Measurements from ENCODE around the gene LELP1. TPM values are rescaled to one million over a fixed set of nuclear protein-coding genes. Genes with fewer than 3 reads are reported as not detected.
"Not testable (repeated sequence)": the region's sequence is repeated elsewhere in the genome, so short reads cannot be mapped to it uniquely, and the experiment has no call there.

Gene LELP1
- total and polyA plus RNA-seq, 2 donors = not detected

GRCh38 chr1:153213519-153213918 lies 10.3 kb downstream of the LELP1 start:
- no peak overlapping the region for H3K4me3 ChIP-seq (ENCODE audit: low read depth, low read length)
- no peaks in the 10 kb centered on the region for H3K36me3 ChIP-seq (ENCODE audit: insufficient read depth)
- no peak overlapping the region for H3K27ac ChIP-seq (ENCODE audit: low read depth)
- no peak for DNase-seq (ENCODE audit: extremely low spot score)
- WGBS = 94% methylated on average over 4 of the region's 4 CpGs
- no peaks in the 10 kb centered on the region for H3K4me1 ChIP-seq (ENCODE audit: insufficient read depth)

DNA sequence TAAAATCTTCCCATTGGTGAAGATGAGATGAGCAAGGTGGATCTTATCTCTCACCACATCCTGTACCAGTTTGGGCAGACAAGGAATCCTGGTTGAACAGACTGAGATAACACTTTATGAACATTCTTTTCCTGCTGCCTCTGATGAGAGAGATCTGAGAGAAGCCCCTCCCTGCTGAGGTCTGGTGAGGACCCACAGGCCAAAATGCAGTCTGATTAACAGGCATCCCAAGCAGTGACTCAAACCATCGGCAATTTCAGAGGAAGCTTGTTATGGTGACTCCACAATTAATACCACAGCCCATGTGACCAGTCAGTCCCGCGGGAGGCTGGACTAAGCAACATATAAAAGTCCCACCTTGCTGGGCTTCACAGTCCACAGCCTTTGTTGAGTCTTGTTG lies 14.0 kb downstream of the LELP1 start, which contains the start of gene PRR9:
TSS of gene PRR9 (plus strand) at position 373 of the 400 bp plus-strand sequence. CDS start 561 bp downstream, outside the sequence.
- Histone ChIP-seq H3K27ac (ENCODE audit: low read depth) (no peak within 1 kb of the TSS), H3K4me1 (ENCODE audit: insufficient read depth) (no peaks in the 10 kb centered on the region), H3K4me3 (ENCODE audit: low read depth, low read length) (no peak within 1 kb of the TSS), H3K36me3 (ENCODE audit: insufficient read depth) (no peaks in the 10 kb centered on the region)
- DNase-seq (ENCODE audit: extremely low spot score) = no peak
- 68% methylated on average over 3 of the region's 3 CpGs for WGBS

GRCh38 chr1:153217744-153218416 lies 14.7 kb downstream of the LELP1 start:
- 66% methylated on average over 2 of the region's 2 CpGs for WGBS
- H3K4me3 ChIP-seq (ENCODE audit: low read depth, low read length) = no peak overlapping the region
- no peak overlapping the region for H3K27ac ChIP-seq (ENCODE audit: low read depth)
- H3K36me3 ChIP-seq (ENCODE audit: insufficient read depth) = no peaks in the 10 kb centered on the region
- no peak for DNase-seq (ENCODE audit: extremely low spot score)
- no peaks in the 10 kb centered on the region for H3K4me1 ChIP-seq (ENCODE audit: insufficient read depth)

GRCh38 chr1:153220606-153221303 lies 17.5 kb downstream of the LELP1 start:
- WGBS = 36% methylated on average over 6 of the region's 6 CpGs
- Histone ChIP-seq H3K4me1 (ENCODE audit: insufficient read depth) (no peaks in the 10 kb centered on the region), H3K4me3 (ENCODE audit: low read depth, low read length) (no peak overlapping the region), H3K36me3 (ENCODE audit: insufficient read depth) (no peaks in the 10 kb centered on the region), H3K27ac (ENCODE audit: low read depth) (no peak overlapping the region)
- DNase-seq (ENCODE audit: extremely low spot score) = peak; percentile 26

DNA sequence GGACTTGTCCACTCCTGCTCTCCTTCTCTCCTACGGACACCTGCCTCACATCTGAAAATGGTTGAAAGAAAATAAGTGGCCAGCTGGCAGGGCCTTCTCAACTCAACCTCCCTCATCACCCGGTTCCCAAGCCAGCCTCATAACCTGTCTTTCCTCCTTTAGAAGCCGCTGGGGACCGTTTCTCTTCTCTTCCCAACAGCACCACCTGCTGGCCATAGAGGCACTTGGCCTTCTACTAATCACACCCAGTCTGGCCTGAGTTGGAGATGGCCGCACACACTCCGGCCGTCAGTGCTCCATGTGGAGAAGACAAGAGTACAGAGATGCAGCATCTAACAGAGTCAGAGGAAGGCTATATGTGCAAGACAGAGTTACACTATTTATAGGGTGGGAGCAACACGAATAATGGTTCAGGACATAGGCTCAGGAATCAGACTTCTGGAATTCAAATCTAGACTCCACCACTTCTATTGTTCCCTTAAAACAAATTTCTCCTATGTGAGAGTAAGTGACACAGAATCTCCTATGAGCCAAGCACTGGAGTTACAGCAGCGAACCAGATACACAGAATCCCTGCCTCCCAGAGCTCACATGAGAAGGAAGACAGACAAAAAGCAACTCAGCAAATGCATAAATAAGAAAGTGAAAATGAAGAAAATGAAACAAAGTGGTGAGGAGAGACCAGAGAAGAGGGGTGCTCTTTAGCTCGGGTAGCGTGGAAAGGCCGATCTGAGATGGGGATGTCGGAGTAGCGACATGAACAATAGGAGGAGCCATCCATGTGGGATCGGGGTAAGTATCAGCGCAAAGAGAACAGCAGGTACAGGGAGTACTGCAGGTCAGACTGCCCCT lies 20.0 kb downstream of the LELP1 start:
- peak; percentile 17 for DNase-seq (ENCODE audit: extremely low spot score)
- H3K4me1 ChIP-seq (ENCODE audit: insufficient read depth); H3K27ac ChIP-seq (ENCODE audit: low read depth); H3K36me3 ChIP-seq (ENCODE audit: insufficient read depth); H3K4me3 ChIP-seq (ENCODE audit: low read depth, low read length): not testable (repeated sequence)
- WGBS = 49% methylated on average over 16 of the region's 16 CpGs

GRCh38 chr1:153227810-153228209 lies 24.6 kb downstream of the LELP1 start:
- WGBS = 39% methylated on average over 2 of the region's 2 CpGs
- H3K27ac ChIP-seq (ENCODE audit: low read depth) = no peak overlapping the region
- DNase-seq (ENCODE audit: extremely low spot score) = no peak
- H3K36me3 ChIP-seq (ENCODE audit: insufficient read depth) = no peaks in the 10 kb centered on the region
- H3K4me3 ChIP-seq (ENCODE audit: low read depth, low read length) = no peak overlapping the region
- H3K4me1 ChIP-seq (ENCODE audit: insufficient read depth) = no peaks in the 10 kb centered on the region

- 85% methylated on average over 1 of the region's 1 CpG for WGBS
- Histone ChIP-seq H3K36me3 (ENCODE audit: insufficient read depth) (no peaks in the 10 kb centered on the region), H3K4me1 (ENCODE audit: insufficient read depth) (no peaks in the 10 kb centered on the region), H3K4me3 (ENCODE audit: low read depth, low read length) (no peak overlapping the region), H3K27ac (ENCODE audit: low read depth) (no peak overlapping the region)
- DNase-seq (ENCODE audit: extremely low spot score) = no peak
These were observed 25.3 kb downstream of the LELP1 start for GRCh38 chr1:153228491-153228890.

DNA sequence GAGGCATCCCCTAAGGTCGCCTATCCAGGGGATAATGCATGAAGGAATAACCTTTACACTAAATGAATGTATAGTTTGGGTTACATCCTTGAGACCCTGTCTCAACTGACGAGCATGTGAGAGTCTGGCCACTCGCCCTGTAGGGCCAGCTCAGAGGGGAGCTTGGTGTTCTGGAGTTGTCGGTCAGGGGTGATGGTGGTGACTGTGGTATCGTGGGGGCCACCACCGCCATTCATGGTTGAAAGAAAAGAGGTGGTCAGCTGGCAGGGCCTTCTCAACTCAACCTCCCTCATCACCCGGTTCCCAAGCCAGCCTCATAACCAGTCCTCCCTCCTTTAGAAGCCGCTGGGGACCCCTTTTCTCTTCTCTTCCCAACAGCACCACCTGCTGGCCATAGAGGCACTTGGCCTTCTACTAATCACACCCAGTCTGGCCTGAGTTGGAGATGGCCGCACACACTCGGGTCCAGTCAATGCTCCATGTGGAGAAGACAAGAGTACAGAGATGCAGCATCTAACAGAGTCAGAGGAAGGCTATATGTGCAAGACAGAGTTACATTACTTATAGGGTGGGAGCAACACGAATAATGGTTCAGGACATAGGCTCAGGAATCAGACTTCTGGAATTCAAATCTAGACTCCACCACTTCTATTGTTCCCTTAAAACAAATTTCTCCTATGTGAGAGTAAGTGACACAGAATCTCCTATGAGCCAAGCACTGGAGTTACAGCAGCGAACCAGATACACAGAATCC lies 26.0 kb downstream of the LELP1 start:
- not testable (repeated sequence) for H3K4me3 ChIP-seq (ENCODE audit: low read depth, low read length); DNase-seq (ENCODE audit: extremely low spot score); H3K4me1 ChIP-seq (ENCODE audit: insufficient read depth); H3K36me3 ChIP-seq (ENCODE audit: insufficient read depth); H3K27ac ChIP-seq (ENCODE audit: low read depth)
- 47% methylated on average over 12 of the region's 12 CpGs for WGBS

DNA sequence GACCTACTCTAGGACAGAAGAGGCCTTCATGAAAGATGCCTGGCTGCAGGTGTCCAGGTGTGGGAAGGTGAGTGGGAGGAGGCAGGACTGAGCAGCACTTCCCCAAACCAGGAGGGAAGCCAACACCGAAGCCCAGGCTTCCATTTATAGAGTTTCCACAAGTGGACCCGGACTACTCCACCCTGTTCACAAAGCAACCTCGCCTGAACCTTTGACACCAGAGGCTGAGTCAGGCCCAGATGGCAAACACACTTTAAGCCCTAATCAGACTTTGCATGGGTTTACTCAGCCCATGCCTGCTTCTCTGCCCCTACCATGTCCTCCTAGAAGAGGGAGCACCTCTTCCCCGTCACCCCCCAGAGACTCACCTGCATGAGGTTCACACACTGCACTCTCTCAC lies 28.1 kb downstream of the LELP1 start:
- H3K4me3 ChIP-seq (ENCODE audit: low read depth, low read length) = no peak overlapping the region
- 82% methylated on average over 4 of the region's 4 CpGs for WGBS
- no peaks in the 10 kb centered on the region for H3K4me1 ChIP-seq (ENCODE audit: insufficient read depth)
- H3K36me3 ChIP-seq (ENCODE audit: insufficient read depth) = no peaks in the 10 kb centered on the region
- H3K27ac ChIP-seq (ENCODE audit: low read depth) = no peak overlapping the region
- DNase-seq (ENCODE audit: extremely low spot score) = no peak

DNA sequence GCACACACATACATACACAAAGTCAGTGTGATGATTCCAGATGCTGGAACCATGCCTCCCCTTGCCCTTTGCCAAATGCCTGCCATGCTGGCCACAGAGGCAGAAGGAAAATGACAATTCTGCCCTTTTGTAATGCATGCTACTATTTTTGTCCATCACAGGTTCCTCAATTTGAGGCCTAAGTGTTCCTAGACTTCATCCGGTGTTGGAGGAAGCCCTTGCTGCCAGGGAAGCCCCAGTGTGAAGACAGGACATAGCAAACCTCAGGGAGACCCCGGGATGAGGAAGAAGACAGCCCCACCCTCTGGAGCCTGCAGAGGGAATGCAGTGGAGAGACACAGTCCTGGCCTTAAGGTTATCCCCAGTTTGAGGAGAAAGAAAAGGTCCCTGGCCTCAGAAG lies 28.6 kb downstream of the LELP1 start:
- 66% methylated on average over 2 of the region's 2 CpGs for WGBS
- no peaks in the 10 kb centered on the region for H3K4me1 ChIP-seq (ENCODE audit: insufficient read depth)

GRCh38 chr1:153232553-153232952 lies 29.3 kb downstream of the LELP1 start:
- H3K4me1 ChIP-seq (ENCODE audit: insufficient read depth) = no peaks in the 10 kb centered on the region
- no peak for DNase-seq (ENCODE audit: extremely low spot score)
- no peak overlapping the region for H3K4me3 ChIP-seq (ENCODE audit: low read depth, low read length)
- 58% methylated on average over 3 of the region's 3 CpGs for WGBS
- H3K27ac ChIP-seq (ENCODE audit: low read depth) = no peak overlapping the region
- no peaks in the 10 kb centered on the region for H3K36me3 ChIP-seq (ENCODE audit: insufficient read depth)

More for the DNA sequence above, 28.6 kb downstream of the LELP1 start:
- Histone ChIP-seq H3K36me3 (ENCODE audit: insufficient read depth) (no peaks in the 10 kb centered on the region), H3K27ac (ENCODE audit: low read depth) (no peak overlapping the region), H3K4me3 (ENCODE audit: low read depth, low read length) (no peak overlapping the region)
- DNase-seq (ENCODE audit: extremely low spot score) = no peak

DNA sequence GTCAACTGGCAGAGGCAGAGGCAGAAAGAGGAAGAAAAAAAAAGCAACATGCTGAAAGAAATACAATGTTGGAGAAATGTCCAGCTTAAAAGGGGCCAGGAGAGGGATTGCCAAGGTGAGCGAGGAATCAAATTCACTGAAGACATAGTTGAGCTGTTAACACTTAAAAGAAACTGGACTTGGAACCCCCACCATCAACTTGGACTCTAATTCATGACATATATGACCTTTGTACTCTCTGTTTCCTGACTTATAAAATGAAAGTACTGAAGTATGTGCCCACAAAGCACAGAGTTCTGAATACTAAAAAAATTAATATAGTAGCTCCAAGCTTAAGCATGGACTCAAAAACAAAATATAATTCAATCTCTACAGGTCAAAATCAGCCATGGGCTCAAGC lies 30.2 kb downstream of the LELP1 start:
- DNase-seq (ENCODE audit: extremely low spot score) = no peak
- WGBS = 72% methylated on average over 1 of the region's 1 CpG
- Histone ChIP-seq H3K27ac (ENCODE audit: low read depth) (no peak overlapping the region), H3K36me3 (ENCODE audit: insufficient read depth) (no peaks in the 10 kb centered on the region), H3K4me1 (ENCODE audit: insufficient read depth) (no peaks in the 10 kb centered on the region), H3K4me3 (ENCODE audit: low read depth, low read length) (no peak overlapping the region)

DNA sequence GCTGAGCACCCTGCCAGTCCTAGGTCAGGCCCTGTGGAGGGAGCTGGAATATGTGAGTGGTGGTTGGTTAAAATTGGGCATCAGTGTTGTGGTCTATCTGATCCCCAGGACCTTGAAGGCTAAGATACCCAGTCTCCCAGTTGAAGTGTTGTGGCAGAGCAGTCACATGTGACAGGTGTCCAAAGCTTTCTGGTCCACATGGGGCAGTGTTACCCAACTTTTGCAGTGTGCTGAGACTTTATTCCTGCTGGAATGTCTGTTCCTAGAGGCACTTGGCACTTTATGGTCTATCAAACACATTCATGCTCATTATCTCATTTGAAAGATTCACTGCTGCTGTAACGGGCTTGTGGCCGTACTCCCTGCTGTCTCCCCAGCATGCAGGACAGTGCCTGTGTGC lies 35.3 kb downstream of the LELP1 start:
- no peak overlapping the region for H3K27ac ChIP-seq (ENCODE audit: low read depth)
- H3K4me3 ChIP-seq (ENCODE audit: low read depth, low read length) = no peak overlapping the region
- H3K4me1 ChIP-seq (ENCODE audit: insufficient read depth) = no peaks in the 10 kb centered on the region
- DNase-seq (ENCODE audit: extremely low spot score) = no peak
- H3K36me3 ChIP-seq (ENCODE audit: insufficient read depth) = no peaks in the 10 kb centered on the region
- WGBS = 46% methylated on average over 2 of the region's 2 CpGs

Measured in urinary bladder (tissue), 4 donors.